A549 (cell line): ENCODE measurements around the gene C10orf67. TPM values are rescaled to one million over a fixed set of nuclear protein-coding genes. Genes with fewer than 3 reads are reported as not detected.

Source experiments
- ATAC-seq, 2 experiments: fragments of 200-7000 bp in 1 of 2; fragments of >200 bp in 1 of 2; cut with Nextera tagmentation in 1 of 2; cut with Tn5 transposase in 1 of 2; 3 replicates each; pipeline versions ENCODE4 v1.8.0 to v1.9.1; 2018 to 2020; ENCODE audit warnings: mild to moderate bottlenecking in 1 of 2, moderate library complexity in 1 of 2
- CTCF ChIA-PET: fragments of 300-600 bp; sonication (Branson Sonifier 250); formaldehyde crosslinking; extraction: SDS; loops from one replicate; lab custom pipeline; 2021; ENCODE audit warnings: antibody characterized with exemption, inconsistent platforms; lab: Yijun Ruan, JAX
- POLR2A ChIA-PET: fragments of 350-600 bp; formaldehyde crosslinking; extraction: SDS; loops from one replicate; lab custom pipeline; 2021; ENCODE audit warnings: antibody characterized with exemption, inconsistent platforms; lab: Yijun Ruan, JAX
- DNase-seq, 2 experiments: peaks; one replicate each; pipeline versions ENCODE4 v3.0.0 to v3.0.0-alpha.2; 2011 to 2016; ENCODE audit warnings: low read depth in 1 of 2, low spot score in 1 of 2
- FAIRE-seq: peaks from 2 replicates; lab custom pipeline; 2011; peaks lifted over from hg19 to GRCh38; lab: Jason Lieb, UNC
- H3K27ac ChIP-seq, 2 experiments: fragments of >200 bp; sonication (Bioruptor Twin); formaldehyde crosslinking; 3 replicates each; pipeline ENCODE4 v1.5.1; 2016 to 2017
- H3K4me1 ChIP-seq: fragments of >200 bp; sonication (Bioruptor Twin); formaldehyde crosslinking; 3 replicates; pipeline ENCODE4 v1.6.1; 2016
- H3K4me2 ChIP-seq: fragments of >200 bp; sonication (Bioruptor Twin); formaldehyde crosslinking; 3 replicates; pipeline ENCODE4 v1.6.1; 2016
- H3K4me3 ChIP-seq: fragments of >200 bp; sonication (Bioruptor Twin); formaldehyde crosslinking; 3 replicates; pipeline ENCODE4 v1.5.1; 2016
- H3K9me3 ChIP-seq: fragments of >200 bp; sonication (Bioruptor Twin); formaldehyde crosslinking; 3 replicates; pipeline ENCODE4 v1.6.1; 2016
- CEBPB ChIP-seq, 2 experiments: fragments of >200 bp in 1 of 2; sonication (Bioruptor Twin) in 1 of 2; formaldehyde crosslinking in 1 of 2; IDR thresholded peaks; 2 replicates each; pipeline ENCODE4 v1.6.1; 2012 to 2016
- EHF ChIP-seq: fragments of 250-450 bp; sonication (Bioruptor Pico); IDR thresholded peaks from 2 replicates; pipeline ENCODE4 v1.5.0; 2020; ENCODE audit warnings: mild to moderate bottlenecking
- ELK1 ChIP-seq: fragments of 150-350 bp; IDR thresholded peaks from 2 replicates; pipeline ENCODE4 v1.6.1; 2014; ENCODE audit warnings: low read depth, mild to moderate bottlenecking, low read length
- ESRRA ChIP-seq: fragments of 150-350 bp; IDR thresholded peaks from 2 replicates; pipeline ENCODE4 v1.6.1; 2014; ENCODE audit warnings: mild to moderate bottlenecking, low read length, borderline replicate concordance
- HEYL ChIP-seq: fragments of 250-450 bp; sonication (Bioruptor Pico); IDR thresholded peaks from 2 replicates; pipeline ENCODE4 v1.8.0; 2021; ENCODE audit warnings: mild to moderate bottlenecking, moderate library complexity
- HMGXB4 ChIP-seq: fragments of 250-450 bp; sonication (Bioruptor Pico); IDR thresholded peaks from 2 replicates; pipeline ENCODE4 v1.5.0; 2021; ENCODE audit warnings: mild to moderate bottlenecking, moderate library complexity, borderline replicate concordance
- MYC ChIP-seq: IDR thresholded peaks from 2 replicates; pipeline ENCODE4 v1.6.1; 2012; ENCODE audit warnings: mild to moderate bottlenecking, inconsistent platforms, low read length, improper control_type of control experiment, borderline replicate concordance
- POLR2A ChIP-seq: IDR thresholded peaks from 2 replicates; pipeline ENCODE4 v1.6.1; 2012; ENCODE audit warnings: mild to moderate bottlenecking, low read length
- POLR2AphosphoS2 ChIP-seq: conservative IDR thresholded peaks from 2 replicates; pipeline ENCODE4 v1.6.1; 2012; ENCODE audit warnings: low read length, improper control_type of control experiment, inconsistent platforms
- RAD21 ChIP-seq, 2 experiments: fragments of >200 bp in 1 of 2; sonication (Bioruptor Twin) in 1 of 2; formaldehyde crosslinking in 1 of 2; IDR thresholded peaks in 1 of 2; conservative IDR thresholded peaks in 1 of 2; 2 replicates in 1 of 2; 3 replicates in 1 of 2; pipeline ENCODE4 v1.6.1; 2012 to 2018; ENCODE audit warnings: inconsistent platforms in 1 of 2
- REST ChIP-seq: fragments of 200-600 bp; sonication (generic); IDR thresholded peaks from 2 replicates; pipeline ENCODE4 v1.6.1; 2016; ENCODE audit warnings: antibody characterized with exemption, mild to moderate bottlenecking, moderate library complexity
- WGBS: methylation state at CpG from one replicate; pipeline ENCODE4 v1.1.6; 2017; ENCODE audit errors: missing lambda C conversion rate; 5-methylcytosine and 5-hydroxymethylcytosine counted together
- polyA plus RNA-seq, 4 experiments: library from polyadenylated mRNA; depleted of rRNA in 3 of 4; stranded (reverse); fragments of >200 nt; fragmentation: RNase III in 1 of 4; extraction: RNeasy Plus Mini Kit Qiagen cat#74134 plus additional on column Dnase treatment in 1 of 4; gene quantifications; 2 replicates in 3 of 4; 3 replicates in 1 of 4; pipeline ENCODE4 v1.2.3, GENCODE V29; 2011 to 2017
- TF ChIP-seq, protein P1 (sequence below): fragments of >200 bp; sonication (Bioruptor Twin); formaldehyde crosslinking; IDR thresholded peaks from 3 replicates; pipeline ENCODE4 v1.5.1; 2016
- TF ChIP-seq, protein P2 (sequence below): fragments of 450-650 bp; IDR thresholded peaks from 2 replicates; pipeline ENCODE4 v1.6.1; 2014; ENCODE audit warnings: antibody characterized with exemption

C10orf67 gene
- polyA plus RNA-seq, 2 of the 4 experiments (the other 2 are of a cell fraction), result 0.06 to 0.09 TPM

GRCh38 chr10:23198610-23198939 is 146.0 kb downstream of the C10orf67 start (continued):
- TF ChIP-seq HMGXB4 (CRISPR knock-in tag) (no peak), EHF (no peak), CEBPB (IDR thresholded peaks at IDR 0.05) (no peak)

DNA sequence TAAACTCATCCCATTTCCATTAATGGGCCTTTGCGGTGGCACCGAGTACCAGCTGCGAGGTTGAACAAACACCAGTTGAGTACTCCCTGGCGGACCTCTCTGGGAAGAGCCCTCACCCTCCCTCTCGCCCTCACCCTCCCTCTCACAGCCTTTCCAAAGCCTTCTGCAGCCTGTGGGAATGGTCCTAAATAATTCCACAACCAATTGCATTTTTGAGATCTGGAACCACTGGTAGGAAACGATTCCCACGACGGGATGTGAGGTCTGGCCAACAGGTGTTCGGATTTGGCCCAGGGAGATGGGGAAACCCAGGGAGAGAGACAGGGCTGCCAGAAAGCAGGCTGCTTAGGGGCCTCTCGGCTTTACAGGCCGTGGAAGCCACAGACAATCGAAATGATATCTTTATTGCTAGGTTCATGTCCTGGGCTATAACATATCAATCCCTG is 147.2 kb downstream of the C10orf67 start:
- POLR2A ChIA-PET, result no interaction called here
- Histone ChIP-seq H3K4me3 (no peak overlapping the region), H3K9me3 (no peaks in the 10 kb centered on the region), H3K4me1 (no peaks in the 10 kb centered on the region), H3K4me2 (no peak overlapping the region), H3K27ac (no peak overlapping the region)
- FAIRE-seq, result no peak
- CTCF ChIA-PET, result interaction anchor here (0.6 to 2.0 kb wide), 2 partner anchors 39 to 391 kb away, joined by 3 to 6 read pairs; no protein-coding TSS in a partner anchor
- no peak for ATAC-seq
- TF ChIP-seq HEYL (no peak), ESRRA (no peak), POLR2AphosphoS2 (no peak), ELK1 (no peak), REST (no peak), RAD21 (conservative IDR thresholded peaks at IDR 0.05 in 1 of 2, IDR thresholded peaks at IDR 0.05 in 1 of 2) (no peak), POLR2A (no peak)
- TF ChIP-seq, protein P1, sequence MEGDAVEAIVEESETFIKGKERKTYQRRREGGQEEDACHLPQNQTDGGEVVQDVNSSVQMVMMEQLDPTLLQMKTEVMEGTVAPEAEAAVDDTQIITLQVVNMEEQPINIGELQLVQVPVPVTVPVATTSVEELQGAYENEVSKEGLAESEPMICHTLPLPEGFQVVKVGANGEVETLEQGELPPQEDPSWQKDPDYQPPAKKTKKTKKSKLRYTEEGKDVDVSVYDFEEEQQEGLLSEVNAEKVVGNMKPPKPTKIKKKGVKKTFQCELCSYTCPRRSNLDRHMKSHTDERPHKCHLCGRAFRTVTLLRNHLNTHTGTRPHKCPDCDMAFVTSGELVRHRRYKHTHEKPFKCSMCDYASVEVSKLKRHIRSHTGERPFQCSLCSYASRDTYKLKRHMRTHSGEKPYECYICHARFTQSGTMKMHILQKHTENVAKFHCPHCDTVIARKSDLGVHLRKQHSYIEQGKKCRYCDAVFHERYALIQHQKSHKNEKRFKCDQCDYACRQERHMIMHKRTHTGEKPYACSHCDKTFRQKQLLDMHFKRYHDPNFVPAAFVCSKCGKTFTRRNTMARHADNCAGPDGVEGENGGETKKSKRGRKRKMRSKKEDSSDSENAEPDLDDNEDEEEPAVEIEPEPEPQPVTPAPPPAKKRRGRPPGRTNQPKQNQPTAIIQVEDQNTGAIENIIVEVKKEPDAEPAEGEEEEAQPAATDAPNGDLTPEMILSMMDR, result no peak
- no peak for DNase-seq
- 12% methylated on average over 12 of the region's 12 CpGs for WGBS

- Histone ChIP-seq H3K9me3 (no peaks in the 10 kb centered on the region), H3K4me1 (no peaks in the 10 kb centered on the region), H3K4me2 (no peak overlapping the region), H3K27ac (no peak overlapping the region), H3K4me3 (no peak overlapping the region)
- POLR2A ChIA-PET, result no interaction called here
- ATAC-seq (no peak), DNase-seq (no peak), FAIRE-seq (no peak)
- CTCF ChIA-PET, result interaction anchor here (2.0 kb wide), 1 partner anchor 39 kb away, joined by 6 read pairs; no protein-coding TSS in a partner anchor
- TF ChIP-seq MYC (no peak), ESRRA (no peak)
- TF ChIP-seq, protein P1, result no peak
- TF ChIP-seq, protein P2, sequence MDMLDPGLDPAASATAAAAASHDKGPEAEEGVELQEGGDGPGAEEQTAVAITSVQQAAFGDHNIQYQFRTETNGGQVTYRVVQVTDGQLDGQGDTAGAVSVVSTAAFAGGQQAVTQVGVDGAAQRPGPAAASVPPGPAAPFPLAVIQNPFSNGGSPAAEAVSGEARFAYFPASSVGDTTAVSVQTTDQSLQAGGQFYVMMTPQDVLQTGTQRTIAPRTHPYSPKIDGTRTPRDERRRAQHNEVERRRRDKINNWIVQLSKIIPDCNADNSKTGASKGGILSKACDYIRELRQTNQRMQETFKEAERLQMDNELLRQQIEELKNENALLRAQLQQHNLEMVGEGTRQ, result no peak
- WGBS, result 57% methylated on average over 3 of the region's 3 CpGs
Measured at GRCh38 chr10:23196915-23197314, 147.7 kb downstream of the C10orf67 start.
